GM12878 (cell line): Measurements from ENCODE around the gene NSMCE4A. TPM values are rescaled to one million over a fixed set of nuclear protein-coding genes. Genes with fewer than 3 reads are reported as not detected.

Experiments used
- ATAC-seq: fragments of 200-7000 bp; cut with Tn5 transposase; 3 replicates; pipeline ENCODE4 v1.9.1; 2020; ENCODE audit warnings: mild to moderate bottlenecking, moderate library complexity
- BruUV-seq: library from RNA; stranded (reverse); fragments of 400-500 nt; replicated peaks from 2 replicates; lab custom pipeline; 2021; lab: Mats Ljungman, UMichigan
- CTCF ChIA-PET: fragments of 300-600 bp; sonication (Branson Sonifier 250); formaldehyde crosslinking; extraction: SDS; loops from one replicate; lab custom pipeline; 2021; ENCODE audit warnings: inconsistent platforms; lab: Yijun Ruan, JAX
- POLR2A ChIA-PET: fragments of 350-600 bp; formaldehyde crosslinking; extraction: SDS; loops from one replicate; lab custom pipeline; 2021; ENCODE audit warnings: inconsistent platforms; lab: Charles Lee
- RAD21 ChIA-PET: fragments of 300-600 bp; sonication (Branson Sonifier 250); formaldehyde crosslinking; loops from one replicate; lab custom pipeline; 2023; ENCODE audit warnings: antibody characterized with exemption; ENCODE audit not compliant: unreplicated experiment; lab: Charles Lee
- SMC1A ChIA-PET: fragments of 300-600 bp; sonication (Branson Sonifier 250); formaldehyde crosslinking; loops from one replicate; lab custom pipeline; 2023; ENCODE audit not compliant: unreplicated experiment, uncharacterized antibody; lab: Charles Lee
- DNase-seq: peaks from one replicate; pipeline ENCODE4 v3.0.0-alpha.2; 2011; ENCODE audit warnings: low read depth, low spot score
- FAIRE-seq: peaks from 3 replicates; lab custom pipeline; 2011; peaks lifted over from hg19 to GRCh38; lab: Jason Lieb, UNC
- H2AFZ ChIP-seq: 2 replicates; pipeline ENCODE4 v1.6.0; 2011; ENCODE audit warnings: low read depth, low read length, control low read depth; ENCODE audit not compliant: control insufficient read depth
- H3K27ac ChIP-seq: 2 replicates; pipeline ENCODE4 v1.5.1; 2011; ENCODE audit warnings: control low read depth; ENCODE audit not compliant: control insufficient read depth, insufficient read depth
- H3K27me3 ChIP-seq, 2 experiments: replicated peaks in 1 of 2; 2 replicates each; pipeline versions ENCODE4 v1.6.0 to v1.6.1; 2011; ENCODE audit warnings: low read length in 1 of 2; ENCODE audit not compliant: control insufficient read depth in 2 of 2, insufficient read depth in 2 of 2
- H3K36me3 ChIP-seq, 2 experiments: 2 replicates each; pipeline ENCODE4 v1.5.1; 2011; ENCODE audit warnings: low read length in 1 of 2; ENCODE audit not compliant: control insufficient read depth in 2 of 2, insufficient read depth in 2 of 2
- H3K4me1 ChIP-seq: 2 replicates; pipeline ENCODE4 v1.6.1; 2011; ENCODE audit warnings: mild to moderate bottlenecking, low read length, moderate library complexity, mixed read lengths; ENCODE audit not compliant: control insufficient read depth, insufficient read depth
- H3K4me2 ChIP-seq: 2 replicates; pipeline ENCODE4 v1.6.0; 2011; ENCODE audit warnings: control low read depth; ENCODE audit not compliant: control insufficient read depth, insufficient read depth
- H3K4me3 ChIP-seq: fragments of 200-600 bp; sonication (generic); 2 replicates; pipeline ENCODE4 v1.5.1; 2016
- H3K79me2 ChIP-seq: 2 replicates; pipeline ENCODE4 v1.6.0; 2011; ENCODE audit warnings: low read length; ENCODE audit not compliant: control insufficient read depth, insufficient read depth
- H3K9ac ChIP-seq: 2 replicates; pipeline ENCODE4 v1.8.0; 2011; ENCODE audit warnings: low read length, control low read depth, mixed read lengths; ENCODE audit not compliant: control insufficient read depth, insufficient read depth
- H3K9me3 ChIP-seq: replicated peaks from 3 replicates; pipeline ENCODE4 v1.5.1; 2011; ENCODE audit warnings: mild to moderate bottlenecking, low read length; ENCODE audit not compliant: control insufficient read depth, insufficient read depth
- H4K20me1 ChIP-seq: 2 replicates; pipeline ENCODE4 v1.6.0; 2011; ENCODE audit not compliant: control insufficient read depth, insufficient read depth
- EZH2 ChIP-seq: IDR thresholded peaks from 2 replicates; pipeline ENCODE4 v1.6.1; 2012; ENCODE audit warnings: low read depth, mild to moderate bottlenecking, control low read depth, inconsistent platforms, low read length, borderline replicate concordance; ENCODE audit not compliant: control insufficient read depth
- FOXK2 ChIP-seq: fragments of 450-650 bp; IDR thresholded peaks from 2 replicates; pipeline ENCODE4 v1.6.1; 2017; ENCODE audit warnings: mild to moderate bottlenecking, moderate library complexity
- GABPA ChIP-seq: IDR thresholded peaks from 2 replicates; pipeline ENCODE4 v1.6.1; 2014; ENCODE audit warnings: antibody characterized with exemption, low read depth, mild to moderate bottlenecking, inconsistent platforms
- HDAC2 ChIP-seq: fragments of 200-600 bp; sonication (generic); IDR thresholded peaks from 2 replicates; pipeline ENCODE4 v1.6.1; 2017
- HDGF ChIP-seq: fragments of 450-650 bp; IDR thresholded peaks from 2 replicates; pipeline ENCODE4 v1.6.1; 2016; ENCODE audit warnings: antibody characterized with exemption
- IRF4 ChIP-seq: IDR thresholded peaks from 2 replicates; pipeline ENCODE4 v1.6.1; 2011; ENCODE audit warnings: low read depth, low read length
- MEF2A ChIP-seq: IDR thresholded peaks from 2 replicates; pipeline ENCODE4 v1.6.1; 2011; ENCODE audit warnings: low read depth, mild to moderate bottlenecking, low read length, moderate library complexity; ENCODE audit not compliant: insufficient read depth
- PAX5 ChIP-seq: IDR thresholded peaks from 2 replicates; pipeline ENCODE4 v1.6.1; 2011; ENCODE audit warnings: low read depth, low read length, borderline replicate concordance
- SIX5 ChIP-seq: IDR thresholded peaks from 2 replicates; pipeline ENCODE4 v1.6.1; 2011; ENCODE audit warnings: mild to moderate bottlenecking, low read depth, low read length, moderate library complexity; ENCODE audit not compliant: severe bottlenecking
- SPI1 ChIP-seq: IDR thresholded peaks from 2 replicates; pipeline ENCODE4 v1.6.1; 2011; ENCODE audit warnings: low read depth, mild to moderate bottlenecking, low read length, moderate library complexity, borderline replicate concordance; ENCODE audit not compliant: insufficient read depth
- SREBF1 ChIP-seq: IDR thresholded peaks from 2 replicates; pipeline ENCODE4 v1.6.1; 2012; ENCODE audit warnings: mild to moderate bottlenecking, low read length
- SREBF2 ChIP-seq: IDR thresholded peaks from 2 replicates; pipeline ENCODE4 v1.6.1; 2012; ENCODE audit warnings: mild to moderate bottlenecking, low read length
- TARDBP ChIP-seq: IDR thresholded peaks from 2 replicates; pipeline ENCODE4 v1.6.1; 2016; ENCODE audit warnings: borderline replicate concordance
- TCF12 ChIP-seq: IDR thresholded peaks from 2 replicates; pipeline ENCODE4 v1.6.1; 2011; ENCODE audit warnings: low read depth, mild to moderate bottlenecking, low read length
- YY1 ChIP-seq: IDR thresholded peaks from 2 replicates; pipeline ENCODE4 v1.6.1; 2011; ENCODE audit warnings: low read depth, mild to moderate bottlenecking, low read length
- ZBTB4 ChIP-seq: fragments of 450-650 bp; formaldehyde crosslinking; IDR thresholded peaks from 2 replicates; pipeline ENCODE4 v1.4.0; 2022; ENCODE audit warnings: mild to moderate bottlenecking, moderate library complexity
- WGBS: methylation state at CpG from one replicate; pipeline ENCODE4 v1.1.6; 2016; ENCODE audit warnings: low lambda C conversion rate; ENCODE audit not compliant: insufficient replicate concordance, insufficient coverage; ENCODE audit errors: missing lambda C conversion rate; 5-methylcytosine and 5-hydroxymethylcytosine counted together
- in situ Hi-C: fragments of 300-500 bp; cut with MboI; formaldehyde crosslinking; loops from 9 replicates; pipeline ENCODE4 v1.14.3; 2018; ENCODE audit warnings: mixed read lengths
- intact Hi-C: fragments of 100-400 bp; cut with micrococcal nuclease; formaldehyde crosslinking; loops from one replicate; pipeline ENCODE4 v1.14.2; 2022; ENCODE audit not compliant: unreplicated experiment
- polyA plus RNA-seq, 11 experiments: library from polyadenylated mRNA; depleted of rRNA in 4 of 11; unstranded in 6 of 11; stranded (reverse) in 5 of 11; fragments of >200 nt; fragmentation: Nextera tagmentation in 4 of 11; fragmentation: Illumina TruSeq in 1 of 11; extraction: Ambion mirVana in 4 of 11; extraction: Trizol in 1 of 11; gene quantifications; 1 replicate in 1 of 11; 2 replicates in 10 of 11; pipeline versions ENCODE4 v1.2.1 to v1.2.3, GENCODE V29; 2011 to 2016; ENCODE audit warnings: inconsistent platforms in 2 of 11, missing spikeins in 2 of 11, low read depth in 1 of 11
- total RNA-seq, 4 experiments: library from RNA; depleted of rRNA in 3 of 4; stranded (reverse); fragments of >200 nt in 3 of 4; fragmentation: Illumina TruSeq in 1 of 4; extraction: Trizol in 1 of 4; gene quantifications; 2 replicates each; pipeline versions ENCODE4 v1.2.1 to v1.2.3, GENCODE V29; 2013 to 2021
- TF ChIP-seq, protein P1 (sequence below): fragments of 450-650 bp; IDR thresholded peaks from 2 replicates; pipeline ENCODE4 v1.6.1; 2014; ENCODE audit warnings: mild to moderate bottlenecking
- TF ChIP-seq, protein P2 (sequence below): IDR thresholded peaks from 2 replicates; pipeline ENCODE4 v1.6.1; 2012; ENCODE audit warnings: low read depth, low read length, improper control_type of control experiment
- TF ChIP-seq, protein P3 (sequence below): fragments of 450-650 bp; IDR thresholded peaks from 2 replicates; pipeline ENCODE4 v1.6.1; 2017; ENCODE audit warnings: mild to moderate bottlenecking

NSMCE4A gene
- total and polyA plus RNA-seq, 10 of the 15 experiments (the other 5 are each of a cell fraction or from before 2014, with no cell fraction given) = 14.2 to 105 (median 76.1) TPM

- in situ Hi-C loops = no loop called here
These were observed 25.6 kb downstream of the NSMCE4A start for GRCh38 chr10:121949451-121949850.

More at GRCh38 chr10:121949451-121949850, 25.6 kb downstream of the NSMCE4A start:
- Histone ChIP-seq H3K36me3 (peaks cover 0 to 3% of the 10 kb centered on the region in 2 experiments; a peak in 1 of 4 replicates), H3K9me3 (no peaks in the 10 kb centered on the region), H3K4me1 (no peaks in the 10 kb centered on the region), H3K27me3 (no peaks in the 10 kb centered on the region), H3K4me2 (no peak overlapping the region), H3K79me2 (no peaks in the 10 kb centered on the region), H2AFZ (no peak overlapping the region), H4K20me1 (no peaks in the 10 kb centered on the region), H3K4me3 (no peak overlapping the region), H3K27ac (no peak overlapping the region), H3K9ac (no peak overlapping the region)
- no peak for ATAC-seq
- POLR2A ChIA-PET = no interaction called here
- DNase-seq = no peak
- RAD21 ChIA-PET = no interaction called here
- SMC1A ChIA-PET = no interaction called here
- 92% methylated on average over 3 of the region's 3 CpGs for WGBS
- intact Hi-C loops = no loop called here
- FAIRE-seq = no peak
- no TSS peak for BruUV-seq
- CTCF ChIA-PET = interaction anchor here (0.8 kb wide), 1 partner anchor 48 kb away, joined by 3 read pairs; no protein-coding TSS in a partner anchor
- TF ChIP-seq SIX5 (no peak), EZH2 (no peak), TCF12 (no peak), GABPA (no peak), ZBTB4 (CRISPR knock-in tag) (no peak), TARDBP (no peak), SREBF2 (no peak), MEF2A (no peak), HDAC2 (no peak), HDGF (no peak), YY1 (no peak), PAX5 (no peak), SREBF1 (no peak), FOXK2 (no peak), IRF4 (no peak), SPI1 (no peak)
- TF ChIP-seq, protein P1, sequence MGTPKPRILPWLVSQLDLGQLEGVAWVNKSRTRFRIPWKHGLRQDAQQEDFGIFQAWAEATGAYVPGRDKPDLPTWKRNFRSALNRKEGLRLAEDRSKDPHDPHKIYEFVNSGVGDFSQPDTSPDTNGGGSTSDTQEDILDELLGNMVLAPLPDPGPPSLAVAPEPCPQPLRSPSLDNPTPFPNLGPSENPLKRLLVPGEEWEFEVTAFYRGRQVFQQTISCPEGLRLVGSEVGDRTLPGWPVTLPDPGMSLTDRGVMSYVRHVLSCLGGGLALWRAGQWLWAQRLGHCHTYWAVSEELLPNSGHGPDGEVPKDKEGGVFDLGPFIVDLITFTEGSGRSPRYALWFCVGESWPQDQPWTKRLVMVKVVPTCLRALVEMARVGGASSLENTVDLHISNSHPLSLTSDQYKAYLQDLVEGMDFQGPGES = no peak
- TF ChIP-seq, protein P2, sequence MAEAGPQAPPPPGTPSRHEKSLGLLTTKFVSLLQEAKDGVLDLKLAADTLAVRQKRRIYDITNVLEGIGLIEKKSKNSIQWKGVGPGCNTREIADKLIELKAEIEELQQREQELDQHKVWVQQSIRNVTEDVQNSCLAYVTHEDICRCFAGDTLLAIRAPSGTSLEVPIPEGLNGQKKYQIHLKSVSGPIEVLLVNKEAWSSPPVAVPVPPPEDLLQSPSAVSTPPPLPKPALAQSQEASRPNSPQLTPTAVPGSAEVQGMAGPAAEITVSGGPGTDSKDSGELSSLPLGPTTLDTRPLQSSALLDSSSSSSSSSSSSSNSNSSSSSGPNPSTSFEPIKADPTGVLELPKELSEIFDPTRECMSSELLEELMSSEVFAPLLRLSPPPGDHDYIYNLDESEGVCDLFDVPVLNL = no peak
- TF ChIP-seq, protein P3, sequence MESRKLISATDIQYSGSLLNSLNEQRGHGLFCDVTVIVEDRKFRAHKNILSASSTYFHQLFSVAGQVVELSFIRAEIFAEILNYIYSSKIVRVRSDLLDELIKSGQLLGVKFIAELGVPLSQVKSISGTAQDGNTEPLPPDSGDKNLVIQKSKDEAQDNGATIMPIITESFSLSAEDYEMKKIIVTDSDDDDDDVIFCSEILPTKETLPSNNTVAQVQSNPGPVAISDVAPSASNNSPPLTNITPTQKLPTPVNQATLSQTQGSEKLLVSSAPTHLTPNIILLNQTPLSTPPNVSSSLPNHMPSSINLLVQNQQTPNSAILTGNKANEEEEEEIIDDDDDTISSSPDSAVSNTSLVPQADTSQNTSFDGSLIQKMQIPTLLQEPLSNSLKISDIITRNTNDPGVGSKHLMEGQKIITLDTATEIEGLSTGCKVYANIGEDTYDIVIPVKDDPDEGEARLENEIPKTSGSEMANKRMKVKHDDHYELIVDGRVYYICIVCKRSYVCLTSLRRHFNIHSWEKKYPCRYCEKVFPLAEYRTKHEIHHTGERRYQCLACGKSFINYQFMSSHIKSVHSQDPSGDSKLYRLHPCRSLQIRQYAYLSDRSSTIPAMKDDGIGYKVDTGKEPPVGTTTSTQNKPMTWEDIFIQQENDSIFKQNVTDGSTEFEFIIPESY = no peak
